Stimulated activated CD4-positive, alpha-beta T cell treated with anti-CD3 and anti-CD28 coated beads, Interleukin-4, amount 100 ng/mL, for 48 hours (primary cell): ENCODE measurements around the gene SNX2.
"Not testable (repeated sequence)": the region's sequence is repeated elsewhere in the genome, so short reads cannot be mapped to it uniquely, and the experiment has no call there.

ENCODE experiments used
- DNase-seq, 2 donors: peaks; one replicate each; pipeline ENCODE4 v3.0.0-alpha.2; 2020; ENCODE audit warnings: low read depth in 2 of 2

Gene SNX2

DNA sequence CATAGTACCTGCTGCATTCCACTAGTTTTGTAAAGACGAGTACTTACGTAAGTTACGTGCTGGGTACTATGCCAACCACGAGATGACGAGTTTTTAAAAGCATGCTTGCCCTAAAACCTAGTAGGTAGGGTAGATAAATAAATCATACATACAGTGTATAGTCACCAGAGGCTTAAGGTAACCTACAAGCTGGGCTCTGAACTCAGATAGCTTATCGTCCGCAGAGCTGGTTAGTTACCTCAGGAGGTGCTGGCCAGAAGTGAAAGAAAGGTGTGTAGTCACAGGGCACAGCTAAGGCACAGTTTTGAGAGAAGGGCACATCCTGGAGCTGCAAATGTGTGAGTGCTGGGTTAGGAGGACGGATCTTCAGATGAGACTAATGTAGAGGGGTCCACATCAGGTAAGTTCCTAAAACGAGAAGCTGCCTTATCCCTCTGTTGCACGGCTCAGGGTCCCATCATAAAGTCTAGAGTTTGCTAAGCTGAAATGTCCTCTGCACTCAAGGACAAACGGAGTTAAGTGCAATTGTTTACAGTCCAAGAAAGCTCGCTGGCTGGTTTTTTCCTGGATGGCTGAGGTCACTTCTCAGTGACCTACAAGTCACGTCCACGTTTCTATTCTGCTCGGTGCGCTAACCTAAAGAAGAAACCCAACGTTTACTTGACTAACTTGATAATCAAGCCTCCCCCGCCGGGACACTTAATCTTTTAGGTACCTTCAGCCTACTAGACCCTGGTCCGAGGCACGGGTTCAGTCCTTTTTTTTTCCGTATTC is 69.4 kb downstream of the SNX2 start:
- no peak for DNase-seq

DNA sequence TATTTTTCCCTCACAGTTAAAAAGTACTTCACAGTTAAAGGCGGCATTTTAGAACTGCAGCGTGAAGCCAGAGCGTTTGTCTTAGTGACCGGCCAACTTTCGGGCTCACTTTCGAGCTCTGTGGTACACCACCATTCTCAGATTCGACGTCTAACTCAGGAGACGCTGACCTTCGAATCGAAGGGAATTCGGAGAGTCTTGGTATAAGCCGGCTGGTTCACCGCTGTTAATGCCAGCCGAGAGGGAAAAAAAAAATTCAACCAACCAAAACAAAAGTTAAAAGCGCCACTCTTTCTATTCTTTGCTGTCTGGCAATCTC is 70.0 kb downstream of the SNX2 start:
- no peak for DNase-seq

DNA sequence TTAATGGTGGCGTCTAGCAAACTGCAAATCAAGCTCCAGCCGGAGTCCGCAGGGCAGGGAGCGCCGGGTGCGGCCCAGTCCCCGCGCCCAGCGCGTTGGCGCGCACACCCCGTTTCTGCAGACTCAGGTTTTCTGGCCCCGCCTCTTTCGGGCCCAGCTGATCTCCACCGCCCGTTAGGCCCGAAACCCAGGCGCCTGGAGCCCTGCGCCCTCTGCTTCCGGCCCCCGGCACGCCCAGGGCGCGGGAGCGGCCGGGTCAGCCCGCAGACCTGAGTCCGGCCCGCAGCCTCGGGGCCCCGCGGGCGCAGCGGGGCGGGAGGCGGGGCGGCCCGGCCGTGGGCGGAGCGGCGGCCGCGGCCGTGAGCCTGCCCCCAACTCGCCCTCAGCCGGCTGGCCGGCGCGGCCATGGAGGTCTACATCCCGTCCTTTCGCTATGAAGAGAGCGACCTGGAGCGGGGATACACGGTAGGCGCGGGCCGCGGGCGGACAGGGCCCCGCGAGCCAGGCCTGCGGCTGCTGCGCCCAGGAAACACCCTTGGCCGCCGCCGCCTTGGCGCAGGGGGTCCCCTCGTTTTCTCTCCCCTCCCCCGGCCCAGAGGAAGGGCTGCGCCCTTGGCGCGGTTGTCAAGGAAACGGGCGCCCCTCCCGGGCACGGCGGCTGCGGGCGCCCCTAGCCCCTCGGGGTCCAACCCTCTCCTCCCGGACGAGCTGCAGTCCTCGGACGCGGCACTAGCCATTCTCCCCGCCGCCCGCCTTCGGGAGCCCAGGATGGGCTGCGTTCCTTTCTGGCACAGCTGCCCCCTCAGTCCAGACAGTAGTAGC is 70.6 kb downstream of the SNX2 start, which contains the start of gene SNX24:
SNX24 (plus strand) TSS at position 385 of the 822 bp plus-strand sequence; CDS start at position 406, 21 bp downstream.
- peak; percentile 51 to 58 for DNase-seq

DNA sequence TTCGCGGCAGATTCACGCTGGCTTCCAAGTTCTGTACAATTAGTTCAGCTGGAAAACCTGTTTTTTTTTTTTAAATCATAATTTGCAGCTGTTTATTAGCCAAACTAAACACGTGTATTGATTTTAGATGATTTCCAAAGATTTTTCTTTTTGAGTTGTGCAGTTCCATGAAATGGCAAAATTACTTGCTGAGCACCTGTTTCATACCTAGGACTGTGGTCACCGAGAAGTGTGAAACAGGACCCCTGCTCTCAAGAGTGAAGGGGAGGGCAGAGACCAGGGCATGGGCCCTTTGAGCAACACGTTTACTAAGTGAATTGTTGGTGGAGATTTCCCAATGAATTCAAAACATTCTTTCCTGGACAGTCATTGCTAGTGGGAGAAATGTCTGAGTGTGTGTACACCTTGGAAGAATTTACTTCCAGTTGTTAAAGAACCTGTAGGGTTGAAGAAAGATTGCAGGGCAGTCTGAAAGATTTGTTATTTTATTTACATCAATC is 71.2 kb downstream of the SNX2 start:
- no peak for DNase-seq

DNA sequence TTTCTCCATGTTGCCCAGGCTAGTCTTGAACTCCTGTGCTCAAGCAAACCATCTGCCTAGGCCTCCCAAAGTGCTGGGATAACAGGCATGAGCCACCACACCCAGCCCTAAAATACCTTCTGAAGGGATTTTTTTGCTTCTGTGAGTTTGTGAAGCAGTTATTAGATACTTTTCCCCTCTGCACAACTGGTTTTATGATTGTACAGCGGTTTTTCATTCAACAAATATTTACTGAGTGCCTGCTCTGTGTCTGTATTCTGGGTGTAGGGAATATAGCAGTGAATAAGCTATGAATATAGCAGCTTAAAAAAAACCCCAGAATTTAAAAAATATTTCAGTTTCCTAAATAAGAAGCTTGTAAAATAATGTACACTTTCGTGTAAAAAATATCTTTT is 72.8 kb downstream of the SNX2 start:
- no peak for DNase-seq

DNA sequence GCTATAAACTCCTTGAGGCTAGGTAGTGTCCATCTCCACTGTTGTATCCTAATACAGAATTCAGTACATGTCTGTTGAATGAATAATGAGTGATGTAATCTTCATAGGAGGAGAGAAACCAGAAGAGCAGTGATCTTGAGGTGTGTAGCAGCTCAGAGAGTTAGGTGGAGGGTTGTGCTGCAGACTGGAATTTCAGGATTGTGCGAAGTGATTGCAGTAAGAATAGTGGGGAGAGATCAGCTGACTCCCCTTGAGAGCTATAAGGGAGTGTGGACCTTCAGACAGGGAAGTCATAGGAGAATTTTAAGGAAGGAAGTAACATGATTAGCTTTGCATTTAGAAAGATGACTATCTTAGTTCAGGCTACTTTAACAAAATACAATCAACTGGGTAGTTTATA is 74.9 kb downstream of the SNX2 start:
- DNase-seq: no peak

DNA sequence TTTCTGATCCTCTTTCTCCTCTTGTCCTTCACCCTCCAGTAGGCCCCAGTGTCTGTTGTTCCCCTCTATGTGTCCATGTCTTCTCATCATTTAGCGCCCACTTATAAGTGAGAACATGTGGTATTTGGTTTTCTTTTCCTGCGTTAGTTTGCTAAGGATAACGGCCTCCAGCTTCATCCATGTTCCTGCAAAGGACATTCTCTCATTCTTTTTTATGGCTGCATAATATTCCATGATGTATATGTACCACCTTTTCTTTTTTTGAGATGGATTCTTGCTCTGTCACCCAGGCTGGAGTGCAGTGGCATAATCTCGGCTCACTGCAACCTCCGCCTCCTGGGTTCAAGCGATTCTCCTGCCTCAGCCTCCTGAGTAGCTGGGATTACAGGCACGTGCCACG is 82.7 kb downstream of the SNX2 start:
- not testable (repeated sequence) for DNase-seq

DNA sequence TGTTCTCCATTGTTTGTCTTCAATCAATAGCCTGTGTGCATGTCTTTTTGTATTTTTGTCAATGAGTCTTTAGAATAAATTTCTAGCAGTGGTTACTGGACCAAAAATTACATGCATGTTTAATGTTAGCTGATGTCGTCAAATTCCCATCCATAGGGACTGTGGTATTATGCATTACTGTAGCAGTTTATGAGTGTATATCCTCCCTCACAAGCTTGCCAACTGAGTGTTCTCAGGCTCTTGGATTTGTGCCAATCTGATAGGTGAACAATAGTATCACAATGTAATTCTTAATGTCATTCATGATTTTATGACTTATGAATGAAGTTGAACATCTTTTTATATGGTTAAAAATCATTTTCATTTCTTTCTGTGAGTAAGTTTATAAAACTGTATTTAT is 83.6 kb downstream of the SNX2 start:
- no peak for DNase-seq

DNA sequence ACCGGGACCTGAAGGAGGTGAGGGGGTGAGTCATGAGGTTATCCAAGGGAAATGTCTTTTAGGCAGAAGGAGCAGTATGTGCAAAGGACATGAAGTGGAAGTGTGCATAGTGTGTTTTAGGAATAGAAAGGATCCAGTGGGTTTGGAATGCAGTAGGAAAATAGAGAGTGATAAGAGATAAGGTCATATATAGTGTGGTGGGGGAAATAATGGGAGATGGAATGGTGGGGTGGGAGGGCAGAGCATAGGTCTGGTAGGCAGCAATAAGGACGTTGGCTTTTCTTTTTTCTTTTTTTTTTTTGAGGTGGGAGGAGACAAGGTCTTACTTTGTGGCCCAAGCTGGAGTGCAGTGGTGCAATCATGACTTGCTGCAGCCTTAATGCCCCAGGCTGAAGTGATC is 88.4 kb downstream of the SNX2 start:
- DNase-seq: no peak

DNA sequence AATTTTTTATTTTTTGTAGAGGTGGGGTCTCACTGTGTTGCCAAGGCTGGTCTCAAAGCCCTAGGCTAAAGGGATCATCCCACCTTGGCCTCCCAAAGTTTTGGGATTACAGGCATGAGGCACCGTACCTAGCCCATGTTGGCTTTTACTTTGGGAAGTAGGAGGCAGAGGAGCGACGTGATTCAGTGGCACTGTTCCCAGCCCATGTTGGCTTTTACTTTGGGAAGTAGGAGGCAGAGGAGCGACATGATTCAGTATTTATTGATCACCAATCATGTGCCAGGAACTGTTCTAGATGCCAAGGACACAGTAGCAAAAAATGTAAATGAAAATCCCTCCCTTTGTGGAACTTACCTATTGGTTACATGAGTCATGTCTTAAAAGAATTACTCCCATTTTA is 88.8 kb downstream of the SNX2 start:
- no peak for DNase-seq

DNA sequence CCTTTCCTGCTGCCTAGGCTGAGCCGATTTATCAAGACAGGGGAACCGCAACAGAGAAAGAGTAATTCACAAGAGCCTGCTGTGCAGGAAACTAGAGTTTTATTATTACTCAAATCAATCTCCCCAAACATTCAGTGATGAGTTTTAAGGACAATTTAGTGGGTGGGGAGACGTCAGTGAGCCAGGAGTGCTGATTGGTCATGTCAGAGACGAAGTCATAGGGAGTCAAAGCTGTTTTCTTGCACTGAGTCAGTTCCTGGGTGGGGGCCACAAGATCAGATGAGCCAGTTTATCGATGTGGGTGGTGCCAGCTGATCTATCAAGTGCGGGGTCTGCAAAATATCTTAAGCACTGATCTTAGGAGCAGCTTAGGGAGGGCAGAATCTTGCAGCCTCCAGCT is 89.5 kb downstream of the SNX2 start:
- no peak for DNase-seq

DNA sequence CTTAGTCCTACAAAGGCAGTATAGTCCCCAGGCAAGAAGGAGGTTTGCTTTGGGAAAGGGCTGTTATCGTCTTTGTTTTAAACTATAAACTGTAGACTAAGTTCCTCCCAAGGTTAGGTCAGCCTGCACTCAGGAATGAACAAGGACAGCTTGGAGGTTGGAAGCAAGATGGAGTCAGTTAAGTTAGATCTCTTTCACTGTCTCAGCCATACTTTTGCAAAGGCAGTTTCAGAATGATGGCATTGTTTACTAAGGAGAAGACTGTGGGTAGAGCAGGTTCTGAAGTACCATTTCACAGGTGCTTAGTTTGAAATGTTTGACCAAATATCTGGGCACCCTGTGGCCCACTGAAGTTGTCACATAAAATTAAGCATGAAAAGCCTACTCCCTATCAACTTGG is 90.0 kb downstream of the SNX2 start:
- DNase-seq: no peak

DNA sequence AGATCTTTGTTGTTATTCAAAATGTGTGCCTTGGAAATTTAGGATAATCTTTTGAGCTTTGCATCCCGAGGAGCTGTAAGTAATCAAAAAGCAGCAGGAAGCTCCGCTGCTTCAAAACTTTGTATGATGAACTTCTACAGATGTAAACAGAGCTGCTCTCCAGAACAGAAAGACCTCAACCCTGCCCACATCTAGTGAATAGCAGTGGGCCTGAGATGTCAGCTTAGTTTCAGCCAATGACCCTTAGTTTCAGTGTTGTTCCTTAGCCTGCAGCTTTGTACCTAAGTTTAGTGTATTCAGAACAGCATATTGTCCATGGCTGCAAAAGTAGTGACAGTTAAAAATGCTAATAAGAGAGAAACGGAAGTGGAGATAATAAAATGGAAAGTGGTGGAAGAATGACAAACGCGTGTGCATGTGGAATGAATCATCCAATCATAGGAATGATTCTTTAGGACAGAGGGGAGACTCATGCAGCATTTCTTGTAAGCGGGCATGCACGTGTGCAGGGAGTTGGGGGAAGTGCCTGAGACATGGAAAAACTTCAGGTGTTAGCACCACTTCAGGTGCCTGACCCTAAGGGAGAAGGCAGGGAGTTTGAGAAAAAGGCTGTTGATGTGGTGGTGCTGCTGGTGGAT is 95.5 kb downstream of the SNX2 start:
- DNase-seq: no peak

DNA sequence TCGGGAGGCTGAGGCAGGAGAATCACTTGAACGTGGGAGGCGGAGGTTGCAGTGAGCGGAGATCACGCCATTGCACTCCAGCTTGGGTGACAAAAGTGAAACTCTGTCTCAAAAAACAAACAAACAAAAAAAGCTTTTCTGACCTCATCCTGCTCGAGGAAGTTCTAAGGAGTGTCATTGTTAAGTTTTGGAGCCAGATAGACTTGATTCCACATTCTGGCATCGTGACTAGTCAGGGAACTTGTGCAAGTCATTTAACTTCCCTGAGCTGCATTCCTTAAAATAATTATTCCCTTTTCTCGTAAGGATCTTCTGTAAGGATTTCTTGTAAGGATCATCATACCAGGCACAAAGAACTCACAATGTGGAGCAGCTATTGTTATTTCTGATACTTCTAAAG is 96.8 kb downstream of the SNX2 start:
- no peak for DNase-seq

DNA sequence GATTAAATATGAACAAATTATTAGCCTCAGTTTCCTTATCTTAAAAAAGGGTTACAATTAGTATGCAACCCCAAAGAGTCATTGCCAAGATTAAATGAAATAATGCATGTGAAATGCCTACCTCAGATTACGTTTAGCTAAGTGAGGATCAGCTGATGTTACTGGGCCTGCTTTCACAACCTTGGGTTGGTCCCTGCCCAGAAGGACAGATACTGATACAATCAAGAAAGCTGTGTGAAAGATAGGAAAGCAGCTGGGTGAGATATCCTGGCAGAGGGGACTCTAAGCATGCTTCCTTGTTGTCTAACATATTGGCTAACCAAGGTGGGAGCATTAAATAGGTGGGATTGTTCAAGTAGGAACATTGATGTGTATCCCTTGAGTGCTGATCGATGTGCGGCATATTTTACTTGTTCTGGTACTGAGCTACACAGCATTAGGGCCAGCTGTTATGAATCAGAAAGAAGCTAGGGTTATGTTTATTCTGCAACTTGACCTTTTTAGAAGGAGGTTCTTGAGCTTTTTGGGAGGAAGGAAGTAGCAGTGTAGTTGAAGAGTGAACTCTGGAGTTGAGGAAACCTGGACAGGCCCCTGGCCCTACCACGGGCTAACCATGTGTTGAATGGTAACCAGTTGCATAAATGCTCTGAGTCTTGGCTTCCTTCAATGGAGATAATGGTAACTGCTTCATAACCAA is 99.4 kb downstream of the SNX2 start:
- no peak for DNase-seq

DNA sequence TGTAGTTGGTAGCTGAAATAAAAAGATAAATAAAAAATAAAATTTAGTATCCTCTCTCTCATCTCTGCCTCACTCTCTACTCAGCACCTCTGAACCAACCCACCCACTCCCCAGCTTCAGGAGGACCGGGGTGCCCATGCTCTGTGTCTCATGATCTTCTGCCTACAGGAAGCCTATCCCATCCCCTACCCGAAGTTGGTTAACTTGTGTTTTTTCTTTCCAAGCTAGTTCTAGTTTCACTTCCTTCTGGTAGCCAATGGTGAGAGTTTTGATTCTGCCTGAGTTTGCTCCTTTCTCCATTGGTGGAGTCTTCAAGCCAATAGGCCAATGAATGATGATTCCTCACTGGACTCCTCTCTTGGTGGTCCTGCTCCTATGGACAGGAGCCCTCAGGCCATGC is 102.6 kb downstream of the SNX2 start:
- no peak for DNase-seq

DNA sequence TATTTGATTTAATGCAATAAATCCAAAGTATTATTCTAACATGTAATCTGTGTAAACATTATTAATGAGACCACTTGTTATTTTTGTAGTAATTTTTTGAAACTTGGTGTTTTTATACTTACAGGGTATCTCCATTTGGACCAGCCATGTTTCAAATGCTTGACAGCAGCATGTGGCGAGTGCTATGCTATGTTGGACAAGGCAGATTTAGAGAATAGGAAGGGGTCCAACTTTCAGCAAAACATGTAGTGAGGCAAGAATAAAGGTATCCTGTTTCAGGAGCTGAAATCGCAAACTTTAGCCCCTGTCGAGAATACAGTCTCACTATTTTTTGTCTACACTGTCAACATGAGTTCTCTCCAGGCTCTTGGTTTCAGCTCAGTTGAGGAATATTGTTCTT is 104.2 kb downstream of the SNX2 start:
- DNase-seq: no peak
